Endodermal cell (in vitro differentiated cells): ENCODE data around the gene RGS7. TPM values are rescaled to one million over a fixed set of nuclear protein-coding genes. Genes with fewer than 3 reads are reported as not detected.

Experiments
- DNase-seq: peaks from one replicate; pipeline ENCODE4 v3.0.0-alpha.2; 2017
- H3K27ac ChIP-seq: 2 replicates; pipeline ENCODE4 v1.5.1; 2013; ENCODE audit warnings: mild to moderate bottlenecking, low read depth, low read length, moderate library complexity
- H3K27me3 ChIP-seq: 2 replicates; pipeline ENCODE4 v1.6.1; 2013; ENCODE audit warnings: mild to moderate bottlenecking, low read length, moderate library complexity; ENCODE audit not compliant: insufficient read depth, control insufficient read depth, poor library complexity, severe bottlenecking
- H3K36me3 ChIP-seq: 2 replicates; pipeline ENCODE4 v1.7.0; 2013; ENCODE audit warnings: mild to moderate bottlenecking, low read length, moderate library complexity; ENCODE audit not compliant: control insufficient read depth, insufficient read depth
- H3K4me1 ChIP-seq: one replicate; pipeline ENCODE4 v1.7.0; 2013; ENCODE audit warnings: low read length; ENCODE audit not compliant: control insufficient read depth, insufficient read depth
- H3K4me3 ChIP-seq: 2 replicates; pipeline ENCODE4 v1.5.1; 2013; ENCODE audit warnings: mild to moderate bottlenecking, low read length, moderate library complexity
- H3K9ac ChIP-seq: 2 replicates; pipeline ENCODE4 v1.6.1; 2013; ENCODE audit warnings: mild to moderate bottlenecking, low read length, moderate library complexity; ENCODE audit not compliant: poor library complexity, severe bottlenecking; ENCODE audit errors: extremely low read depth
- H3K9me3 ChIP-seq: 2 replicates; pipeline ENCODE4 v1.6.1; 2013; ENCODE audit warnings: mild to moderate bottlenecking, low read length, moderate library complexity; ENCODE audit not compliant: control insufficient read depth
- H3K27ac Mint-ChIP-seq: 2 replicates; pipeline ENCODE4 v1.8.0; 2020; ENCODE audit warnings: mixed read lengths
- H3K27me3 Mint-ChIP-seq: 2 replicates; pipeline ENCODE4 v1.8.0; 2021; ENCODE audit warnings: mild to moderate bottlenecking, mixed read lengths; ENCODE audit not compliant: insufficient read depth
- H3K36me3 Mint-ChIP-seq: 2 replicates; pipeline ENCODE4 v1.8.0; 2020; ENCODE audit warnings: low read depth, mixed read lengths
- H3K4me1 Mint-ChIP-seq: 2 replicates; pipeline ENCODE4 v1.8.0; 2020; ENCODE audit warnings: mixed read lengths
- H3K4me3 Mint-ChIP-seq: 2 replicates; pipeline ENCODE4 v1.8.0; 2020; ENCODE audit warnings: mild to moderate bottlenecking, moderate library complexity, mixed read lengths
- H3K9me3 Mint-ChIP-seq: 2 replicates; pipeline ENCODE4 v1.8.0; 2020; ENCODE audit warnings: mild to moderate bottlenecking, mixed read lengths
- CTCF ChIP-seq: fragments of 200-600 bp; sonication (generic); conservative IDR thresholded peaks from 2 replicates; pipeline ENCODE4 v1.5.0; 2021; ENCODE audit warnings: antibody characterized with exemption, mild to moderate bottlenecking
- WGBS, 2 experiments: methylation state at CpG; one replicate each; pipeline versions ENCODE4 v1.1.5 to v1.1.7; 2013; ENCODE audit warnings: missing lambda C conversion rate in 2 of 2, mixed read lengths in 1 of 2; ENCODE audit not compliant: insufficient coverage in 1 of 2, insufficient read length in 1 of 2; 5-methylcytosine and 5-hydroxymethylcytosine counted together
- total RNA-seq, 2 donors: library from RNA; stranded (reverse); fragmentation: NEBNext Ultra II Directional in 1 of 2; extraction: Animal tissue kit (Norgen Biotek cat#: 25700) in 1 of 2; gene quantifications; 2 replicates in 1 of 2; 3 replicates in 1 of 2; pipeline ENCODE4 v1.2.1, GENCODE V29; 2021

The RGS7 gene
- total RNA-seq, 2 donors from 2014 or later, result 1.0 to 1.1 TPM

DNA sequence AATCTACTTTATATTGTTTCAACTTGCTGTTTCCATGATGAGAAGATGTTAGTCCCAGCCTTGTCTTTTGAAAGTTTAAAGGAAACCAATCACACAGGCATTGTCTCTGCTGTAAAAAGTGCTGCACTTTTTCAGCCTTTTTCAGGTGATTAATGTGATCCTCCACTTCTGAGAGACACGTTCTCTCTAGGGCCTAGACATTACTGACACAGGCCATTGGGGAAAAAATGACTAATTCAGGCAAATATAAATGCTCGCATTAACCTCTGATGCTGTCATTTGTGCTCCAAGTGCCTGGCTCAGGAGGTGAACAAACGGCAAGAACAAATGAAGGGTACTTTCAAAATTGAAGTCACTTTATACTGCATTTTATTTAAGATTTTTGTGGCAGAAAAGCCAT lies 32.4 kb upstream of the RGS7 start:
- no peaks in the 10 kb centered on the region for H3K36me3 Mint-ChIP-seq
- no peaks in the 10 kb centered on the region for H3K27me3 Mint-ChIP-seq
- 91 to 92% methylated on average over 3 of the region's 3 CpGs for WGBS, 2 experiments

DNA sequence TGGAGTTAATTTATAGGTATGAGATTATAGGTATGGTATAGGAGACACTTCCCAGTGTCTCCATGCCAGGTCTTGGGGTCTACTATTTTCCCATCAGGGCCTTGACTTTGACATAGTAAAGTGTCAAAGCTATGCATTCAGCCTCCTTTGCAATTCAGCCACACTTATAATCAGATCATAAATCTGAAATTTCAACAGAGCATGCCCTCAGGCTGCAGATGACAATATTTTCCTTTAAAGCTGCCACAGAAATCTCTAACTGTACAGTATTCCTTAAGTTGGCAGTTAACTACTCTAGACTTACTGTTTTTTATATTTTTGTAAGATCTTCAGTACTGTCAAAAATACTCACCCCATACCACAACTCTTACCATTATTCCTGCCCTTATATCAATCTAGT lies 30.2 kb upstream of the RGS7 start:
- no peak for DNase-seq
- Mint-ChIP-seq H3K4me1 (no peaks in the 10 kb centered on the region), H3K27ac (no peak overlapping the region), H3K4me3 (no peak overlapping the region), H3K27me3 (no peaks in the 10 kb centered on the region), H3K36me3 (no peaks in the 10 kb centered on the region), H3K9me3 (no peaks in the 10 kb centered on the region)
- Histone ChIP-seq H3K27me3 (no peaks in the 10 kb centered on the region), H3K9ac (no peak overlapping the region), H3K9me3 (no peaks in the 10 kb centered on the region), H3K4me3 (no peak overlapping the region), H3K4me1 (no peaks in the 10 kb centered on the region), H3K36me3 (no peaks in the 10 kb centered on the region), H3K27ac (no peak overlapping the region)
- no peak for TF ChIP-seq CTCF

More for the DNA sequence above, 32.4 kb upstream of the RGS7 start:
- Histone ChIP-seq H3K9ac (no peak overlapping the region), H3K27ac (no peak overlapping the region), H3K4me3 (no peak overlapping the region), H3K4me1 (no peaks in the 10 kb centered on the region), H3K27me3 (no peaks in the 10 kb centered on the region), H3K36me3 (no peaks in the 10 kb centered on the region), H3K9me3 (no peaks in the 10 kb centered on the region)
- no peaks in the 10 kb centered on the region for H3K9me3 Mint-ChIP-seq
- H3K4me1 Mint-ChIP-seq, result no peaks in the 10 kb centered on the region
- no peak overlapping the region for H3K4me3 Mint-ChIP-seq
- TF ChIP-seq CTCF, result no peak
- no peak for DNase-seq
- no peak overlapping the region for H3K27ac Mint-ChIP-seq

- no peak overlapping the region for H3K27ac Mint-ChIP-seq
- Histone ChIP-seq H3K4me1 (no peaks in the 10 kb centered on the region), H3K9me3 (no peaks in the 10 kb centered on the region), H3K27ac (no peak overlapping the region), H3K4me3 (no peak overlapping the region), H3K9ac (no peak overlapping the region), H3K36me3 (no peaks in the 10 kb centered on the region), H3K27me3 (no peaks in the 10 kb centered on the region)
- H3K4me1 Mint-ChIP-seq, result peaks cover 2% of the 10 kb centered on the region
- DNase-seq, result no peak
- H3K9me3 Mint-ChIP-seq, result no peaks in the 10 kb centered on the region
- no peaks in the 10 kb centered on the region for H3K36me3 Mint-ChIP-seq
- no peaks in the 10 kb centered on the region for H3K27me3 Mint-ChIP-seq
- no peak overlapping the region for H3K4me3 Mint-ChIP-seq
- TF ChIP-seq CTCF, result no peak
- 94 to 100% methylated on average over 1 to 2 of the region's 2 CpGs for WGBS, 2 experiments
Measured at GRCh38 chr1:241376701-241377100, 19.7 kb upstream of the RGS7 start.
